ENCODE results near the gene HJURP. TPM values are rescaled to one million over a fixed set of nuclear protein-coding genes. Genes with fewer than 3 reads are reported as not detected.

The HJURP gene
- polyA plus RNA-seq, 1 donor (not counting 4 experiments of a cell fraction or from before 2014, with no cell fraction given), result 20.2 TPM

DNA sequence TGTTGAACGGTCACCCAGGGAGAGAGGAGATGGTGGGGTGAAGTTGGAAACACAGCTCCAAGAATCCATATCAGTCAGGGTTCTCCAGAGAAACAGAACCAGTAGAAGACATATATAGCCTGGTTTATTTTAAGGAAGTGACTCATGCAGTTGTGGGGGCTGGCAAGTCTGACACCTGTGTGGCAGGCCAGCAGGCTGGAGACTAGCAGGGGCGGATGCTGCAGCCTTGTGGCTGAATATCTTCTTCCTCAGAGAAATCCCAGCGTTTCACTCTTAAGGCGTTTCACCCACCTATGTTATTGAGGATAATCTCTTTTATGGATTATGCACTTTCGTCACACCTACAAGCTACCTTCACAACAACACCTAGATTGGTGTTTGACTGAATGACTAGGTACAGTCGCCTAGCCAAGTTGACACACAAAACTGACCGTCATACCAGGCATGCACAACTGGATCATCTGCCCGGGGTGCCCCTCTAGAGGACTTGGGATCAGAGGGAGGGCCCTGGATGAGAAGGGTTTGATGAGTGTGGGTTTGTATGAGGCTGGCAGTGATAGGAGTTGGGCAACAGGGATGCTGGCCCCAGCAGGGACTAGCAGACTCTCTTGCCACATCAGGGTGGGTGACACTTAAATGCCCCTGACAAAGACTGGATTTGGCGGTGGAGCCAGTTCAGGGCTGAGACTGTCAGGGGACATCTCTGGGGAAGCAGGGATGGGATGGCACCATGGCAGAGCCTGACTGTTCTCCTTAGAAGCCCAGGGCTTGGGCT, 52.8 kb downstream of the HJURP start:
- Histone ChIP-seq H3K9ac (ENCODE audit: control insufficient read depth, extremely low read depth, insufficient read depth, low read length) (no peak overlapping the region), H3K27me3 (ENCODE audit: control insufficient read depth, extremely low read depth, insufficient read depth, low read length) (peaks cover 10% of the 10 kb centered on the region), H3K36me3 (ENCODE audit: control insufficient read depth in 2 of 2, extremely low read depth in 1 of 2, insufficient read depth in 2 of 2, low read length in 2 of 2) (no peaks in the 10 kb centered on the region), H3K4me2 (ENCODE audit: control insufficient read depth, extremely low read depth, insufficient read depth, low read depth, low read length) (no peak overlapping the region), H3K9me3 (ENCODE audit: control insufficient read depth, low read depth, low read length) (no peaks in the 10 kb centered on the region), H3K4me3 (ENCODE audit: control insufficient read depth in 2 of 3, extremely low read depth in 1 of 3, insufficient read depth in 2 of 3, low read depth in 1 of 3, low read length in 3 of 3) (no peak overlapping the region), H3K9me1 (ENCODE audit: control insufficient read depth, extremely low read depth, insufficient read depth, low read length) (no peaks in the 10 kb centered on the region), H2AFZ (ENCODE audit: control insufficient read depth, low read length) (no peak overlapping the region), H3K4me1 (ENCODE audit: control insufficient read depth, extremely low read depth, insufficient read depth, low read length) (peaks cover 6% of the 10 kb centered on the region), H3K27ac (ENCODE audit: control insufficient read depth, insufficient read depth, low read length) (no peak overlapping the region), H4K20me1 (ENCODE audit: control insufficient read depth, extremely low read depth, insufficient read depth, low read length) (no peaks in the 10 kb centered on the region), H3K79me2 (ENCODE audit: control insufficient read depth, insufficient read depth, low read length) (no peaks in the 10 kb centered on the region)
- peak; percentile 36 for FAIRE-seq
- dilution Hi-C loops (cut with MboI; ENCODE audit: extremely low pct_ligation_motif_present, low sequenced_read_pairs), result no loop called here
- TF ChIP-seq EZH2 (IDR thresholded peaks at IDR 0.05; ENCODE audit: low read length), result no peak
- TF ChIP-seq, protein P1, sequence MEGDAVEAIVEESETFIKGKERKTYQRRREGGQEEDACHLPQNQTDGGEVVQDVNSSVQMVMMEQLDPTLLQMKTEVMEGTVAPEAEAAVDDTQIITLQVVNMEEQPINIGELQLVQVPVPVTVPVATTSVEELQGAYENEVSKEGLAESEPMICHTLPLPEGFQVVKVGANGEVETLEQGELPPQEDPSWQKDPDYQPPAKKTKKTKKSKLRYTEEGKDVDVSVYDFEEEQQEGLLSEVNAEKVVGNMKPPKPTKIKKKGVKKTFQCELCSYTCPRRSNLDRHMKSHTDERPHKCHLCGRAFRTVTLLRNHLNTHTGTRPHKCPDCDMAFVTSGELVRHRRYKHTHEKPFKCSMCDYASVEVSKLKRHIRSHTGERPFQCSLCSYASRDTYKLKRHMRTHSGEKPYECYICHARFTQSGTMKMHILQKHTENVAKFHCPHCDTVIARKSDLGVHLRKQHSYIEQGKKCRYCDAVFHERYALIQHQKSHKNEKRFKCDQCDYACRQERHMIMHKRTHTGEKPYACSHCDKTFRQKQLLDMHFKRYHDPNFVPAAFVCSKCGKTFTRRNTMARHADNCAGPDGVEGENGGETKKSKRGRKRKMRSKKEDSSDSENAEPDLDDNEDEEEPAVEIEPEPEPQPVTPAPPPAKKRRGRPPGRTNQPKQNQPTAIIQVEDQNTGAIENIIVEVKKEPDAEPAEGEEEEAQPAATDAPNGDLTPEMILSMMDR (optimal IDR thresholded peaks at IDR 0.05 in 1 of 3, IDR thresholded peaks at IDR 0.05 in 1 of 3, conservative IDR thresholded peaks at IDR 0.05 in 1 of 3; ENCODE audit: extremely low read depth in 1 of 3, insufficient read depth in 2 of 3, low read length in 3 of 3), result peak in 1 of 3 experiments; percentile 45
- DNase-seq (ENCODE audit: low read depth, low spot score), result no peak

DNA sequence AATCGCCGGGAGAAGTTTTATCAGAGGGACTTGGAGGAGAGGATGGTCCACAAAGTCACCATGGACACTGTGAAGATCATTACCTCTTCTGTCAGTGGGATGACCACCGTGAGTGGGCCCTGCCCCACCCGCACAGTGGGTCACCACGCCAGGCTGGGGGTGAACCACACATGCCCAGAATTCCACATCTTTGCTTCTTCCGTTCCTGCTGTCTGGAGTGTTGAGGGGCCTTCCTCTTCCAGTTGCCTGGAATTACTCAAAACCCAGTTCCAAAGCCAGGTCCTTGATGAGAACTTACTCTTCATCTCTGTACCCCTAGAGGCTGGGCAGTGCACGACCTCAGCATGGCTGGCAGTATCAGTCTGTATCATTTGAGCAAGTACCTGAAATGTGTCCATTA, 54.1 kb downstream of the HJURP start:
- peaks cover 10% of the 10 kb centered on the region for H3K27me3 ChIP-seq (ENCODE audit: control insufficient read depth, extremely low read depth, insufficient read depth, low read length)
- H3K36me3 ChIP-seq (ENCODE audit: control insufficient read depth in 2 of 2, extremely low read depth in 1 of 2, insufficient read depth in 2 of 2, low read length in 2 of 2), result no peaks in the 10 kb centered on the region
- H3K4me1 ChIP-seq (ENCODE audit: control insufficient read depth, extremely low read depth, insufficient read depth, low read length), result peaks cover 9% of the 10 kb centered on the region
- DNase-seq (ENCODE audit: low read depth, low spot score) (no peak), FAIRE-seq (no peak)
- dilution Hi-C loops (cut with MboI; ENCODE audit: extremely low pct_ligation_motif_present, low sequenced_read_pairs), result no loop called here
- no peak overlapping the region for H3K27ac ChIP-seq (ENCODE audit: control insufficient read depth, insufficient read depth, low read length)
- H3K9ac ChIP-seq (ENCODE audit: control insufficient read depth, extremely low read depth, insufficient read depth, low read length), result no peak overlapping the region
- TF ChIP-seq EZH2 (IDR thresholded peaks at IDR 0.05; ENCODE audit: low read length), result no peak
- TF ChIP-seq, protein P1 (optimal IDR thresholded peaks at IDR 0.05 in 1 of 3, IDR thresholded peaks at IDR 0.05 in 1 of 3, conservative IDR thresholded peaks at IDR 0.05 in 1 of 3; ENCODE audit: extremely low read depth in 1 of 3, insufficient read depth in 2 of 3, low read length in 3 of 3), result no peak
- H3K9me1 ChIP-seq (ENCODE audit: control insufficient read depth, extremely low read depth, insufficient read depth, low read length), result no peaks in the 10 kb centered on the region
- no peak overlapping the region for H2AFZ ChIP-seq (ENCODE audit: control insufficient read depth, low read length)
- no peaks in the 10 kb centered on the region for H4K20me1 ChIP-seq (ENCODE audit: control insufficient read depth, extremely low read depth, insufficient read depth, low read length)
- no peaks in the 10 kb centered on the region for H3K9me3 ChIP-seq (ENCODE audit: control insufficient read depth, low read depth, low read length)
- H3K79me2 ChIP-seq (ENCODE audit: control insufficient read depth, insufficient read depth, low read length), result no peaks in the 10 kb centered on the region
- H3K4me2 ChIP-seq (ENCODE audit: control insufficient read depth, extremely low read depth, insufficient read depth, low read depth, low read length), result no peak overlapping the region
- no peak overlapping the region for H3K4me3 ChIP-seq (ENCODE audit: control insufficient read depth in 2 of 3, extremely low read depth in 1 of 3, insufficient read depth in 2 of 3, low read depth in 1 of 3, low read length in 3 of 3)

Data from keratinocyte (primary cell).